GM12865 (cell line): Measurements from ENCODE around the gene SPDYE16.
A peak's percentile ranks its signal among the peaks of the same experiment; 100 is the strongest.
"Not testable (repeated sequence)": the region's sequence is repeated elsewhere in the genome, so short reads cannot be mapped to it uniquely, and the experiment has no call there.

Experiments
- DNase-seq: peaks from one replicate; pipeline ENCODE4 v3.0.0; 2010; ENCODE audit warnings: low read depth
- H3K4me3 ChIP-seq: 2 replicates; pipeline ENCODE4 v1.5.1; 2011; ENCODE audit warnings: mild to moderate bottlenecking, low read depth, low read length, control low read depth
- CTCF ChIP-seq: IDR thresholded peaks from 2 replicates; pipeline ENCODE4 v1.5.1; 2011; ENCODE audit warnings: low read length, control low read depth, low read depth, inconsistent platforms; ENCODE audit not compliant: insufficient read depth; ENCODE audit errors: missing control alignments

Gene SPDYE16, protein sequence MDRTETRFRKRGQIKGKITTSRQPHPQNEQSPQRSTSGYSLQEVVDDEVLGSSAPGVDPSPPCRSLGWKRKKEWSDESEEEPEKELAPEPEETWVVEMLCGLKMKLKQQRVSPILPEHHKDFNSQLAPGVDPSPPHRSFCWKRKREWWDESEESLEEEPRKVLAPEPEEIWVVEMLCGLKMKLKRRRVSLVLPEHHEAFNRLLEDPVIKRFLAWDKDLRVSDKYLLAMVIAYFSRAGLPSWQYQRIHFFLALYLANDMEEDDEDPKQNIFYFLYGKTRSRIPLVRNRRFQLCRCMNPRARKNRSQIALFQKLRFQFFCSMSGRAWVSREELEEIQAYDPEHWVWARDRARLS

DNA sequence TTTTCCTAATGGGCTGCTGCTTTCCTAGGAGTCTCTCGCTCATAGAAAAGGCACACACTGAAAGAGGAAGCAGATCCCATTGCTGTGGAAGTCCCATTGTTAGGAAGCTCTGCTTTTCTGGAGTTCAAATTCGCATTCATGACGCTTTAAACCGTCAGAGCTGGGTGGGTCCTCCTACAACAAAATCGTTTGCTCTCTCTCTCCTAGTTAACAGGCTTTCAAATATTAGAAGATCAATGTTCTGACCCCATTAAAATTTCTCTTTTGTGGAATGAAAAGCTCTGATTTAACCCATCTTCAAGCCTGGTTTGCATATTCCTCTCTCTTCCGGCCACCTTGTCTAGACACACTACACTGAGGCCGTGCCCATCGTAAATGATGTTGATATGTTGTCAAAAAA, at the start of gene SPDYE16:
TSS of gene SPDYE16 (minus strand) at position 101 of the 400 bp plus-strand sequence. CDS start 1,838 bp downstream, outside the sequence.
- H3K4me3 ChIP-seq, DNase-seq: not testable (repeated sequence)

DNA sequence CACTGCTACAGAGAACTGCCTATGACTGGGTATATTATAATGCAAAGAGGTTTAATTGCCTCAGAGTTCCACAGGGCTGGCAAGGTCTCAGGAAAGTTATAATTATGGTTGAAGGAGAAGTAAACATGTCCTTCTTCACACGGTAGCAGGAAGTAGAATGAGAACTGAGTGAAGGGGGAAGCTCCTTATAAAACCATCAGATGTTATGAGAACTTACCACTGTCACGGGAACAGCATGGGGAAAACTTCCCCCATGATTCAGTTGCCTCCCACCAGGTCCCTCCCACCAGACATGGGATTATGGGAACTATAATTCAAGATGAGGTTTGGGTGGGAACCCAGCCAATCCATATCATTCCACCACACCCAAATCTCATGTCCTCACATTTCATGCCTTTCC, 49.6 kb upstream of the SPDYE16 start:
- not testable (repeated sequence) for DNase-seq, H3K4me3 ChIP-seq

- peak; percentile 66 for DNase-seq
- H3K4me3 ChIP-seq = not testable (repeated sequence)
- peak; percentile 9 for TF ChIP-seq CTCF
Observed at GRCh38 chr7:76591602-76592304, 48.7 kb upstream of the SPDYE16 start.

- H3K4me3 ChIP-seq, DNase-seq: not testable (repeated sequence)
Observed at GRCh38 chr7:76591033-76591432, 47.9 kb upstream of the SPDYE16 start.

DNA sequence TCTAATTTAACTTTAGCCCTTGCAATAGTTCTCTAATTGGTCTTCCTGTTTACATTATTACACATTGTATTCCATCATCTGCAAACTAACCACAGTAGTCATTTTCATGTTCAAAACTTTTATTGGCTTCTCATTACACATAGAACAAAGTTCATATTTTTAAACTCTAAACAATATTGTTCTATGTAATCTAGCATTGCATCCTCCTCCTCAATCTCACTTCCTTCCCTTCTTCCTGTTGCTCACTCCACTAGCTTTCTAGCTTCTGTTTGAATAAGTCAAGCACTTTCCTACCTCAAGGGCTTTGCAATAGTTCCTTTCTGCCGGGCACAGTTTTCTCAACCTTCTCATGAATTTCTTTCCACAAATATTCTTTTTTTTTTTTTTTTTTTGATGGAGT, 45.5 kb upstream of the SPDYE16 start:
- not testable (repeated sequence) for DNase-seq, H3K4me3 ChIP-seq

GRCh38 chr7:76586585-76587315, 43.7 kb upstream of the SPDYE16 start:
- DNase-seq = peak; percentile 8
- not testable (repeated sequence) for H3K4me3 ChIP-seq

GRCh38 chr7:76583636-76584281, 40.7 kb upstream of the SPDYE16 start:
- not testable (repeated sequence) for H3K4me3 ChIP-seq, DNase-seq

DNA sequence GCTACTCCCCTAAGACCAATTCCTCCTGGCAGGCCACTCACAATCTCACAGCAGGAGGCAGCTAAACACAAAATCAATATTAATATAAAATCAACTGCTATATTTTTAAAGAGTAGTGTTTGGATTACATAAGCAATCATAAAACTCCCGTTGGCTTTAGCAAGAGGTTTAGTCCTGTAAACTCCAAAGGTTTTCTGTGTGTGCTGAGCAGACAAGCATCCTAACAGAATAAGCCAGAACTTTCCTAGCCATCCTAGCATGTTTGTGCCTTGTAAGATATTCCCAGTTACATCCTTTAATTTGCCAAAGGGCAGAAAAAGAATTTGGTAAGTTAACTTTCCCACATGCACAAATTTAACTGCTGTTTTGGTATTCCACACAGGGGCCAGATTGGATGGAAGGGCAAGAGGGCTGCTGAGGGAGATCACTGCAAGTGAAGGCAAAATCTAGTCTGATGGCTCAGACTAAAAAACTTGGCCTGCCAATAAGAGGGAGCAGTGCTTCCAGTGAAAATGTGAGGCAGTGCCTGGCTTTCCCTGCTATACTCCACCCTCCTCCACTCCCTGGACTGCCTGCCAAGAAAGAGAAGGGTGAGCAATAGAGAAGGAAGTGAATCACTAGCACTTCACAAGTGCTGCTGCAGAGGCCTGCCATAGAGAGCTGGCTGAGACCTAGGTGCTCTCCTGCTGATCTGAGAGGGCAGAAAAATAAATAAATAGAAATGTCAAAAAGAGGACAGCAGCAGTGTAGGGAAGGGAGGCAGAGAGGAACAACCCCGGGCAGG, 39.9 kb upstream of the SPDYE16 start:
- not testable (repeated sequence) for DNase-seq, H3K4me3 ChIP-seq

DNA sequence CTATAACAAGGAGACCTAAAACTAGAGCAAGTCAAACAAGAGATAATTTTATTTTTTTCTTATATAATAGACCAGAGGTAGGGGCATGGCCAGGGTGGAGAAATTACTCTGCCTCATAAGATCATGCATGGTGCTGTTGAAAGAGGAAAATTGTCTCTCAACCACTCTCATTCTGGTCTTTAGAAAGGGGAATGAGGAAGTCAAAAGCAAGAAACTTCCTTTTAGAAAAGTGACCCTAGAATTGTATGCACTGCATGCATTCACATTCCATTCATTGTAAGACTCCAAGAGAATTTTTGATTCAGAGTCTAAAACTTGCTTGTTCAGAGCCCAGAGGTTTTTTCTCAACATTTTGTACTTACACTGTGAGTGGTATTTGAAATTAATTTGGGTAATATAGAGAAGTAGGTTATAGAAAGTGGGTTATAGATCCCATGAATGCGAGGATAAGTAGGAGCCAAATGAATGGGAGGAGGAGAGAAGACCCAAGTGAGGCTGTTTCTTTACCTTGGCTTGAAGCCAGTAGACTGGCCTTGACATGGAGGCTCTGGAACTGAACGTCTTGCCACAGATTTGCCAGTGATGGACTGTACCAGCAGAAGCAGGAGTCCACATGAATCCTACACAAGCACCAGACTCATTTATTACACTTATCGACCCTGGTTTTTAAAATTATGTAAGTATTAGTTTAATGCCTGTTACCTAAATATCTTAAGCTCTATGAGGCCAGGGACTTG, 33.0 kb upstream of the SPDYE16 start:
- not testable (repeated sequence) for DNase-seq, H3K4me3 ChIP-seq

DNA sequence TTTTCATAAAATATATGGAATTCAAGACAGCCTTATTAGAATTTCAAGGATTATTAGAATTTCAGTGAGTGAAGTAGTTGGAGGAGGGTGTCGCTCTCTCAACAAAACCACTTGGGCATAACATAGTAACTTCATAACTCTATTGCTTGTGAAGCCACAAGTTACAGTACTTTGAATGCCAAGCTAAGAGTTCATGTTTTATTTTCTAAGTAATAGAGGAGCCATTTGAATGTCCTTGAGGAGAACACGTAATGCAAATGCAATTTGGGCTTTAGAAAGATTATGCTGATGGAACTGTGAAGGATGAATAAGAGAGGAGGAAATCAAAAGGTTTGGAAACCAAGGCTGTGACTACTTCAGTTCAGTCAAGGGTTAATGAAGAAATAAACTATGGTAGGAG, 32.3 kb upstream of the SPDYE16 start:
- DNase-seq = not testable (repeated sequence)

GRCh38 chr7:76572296-76572695, 29.2 kb upstream of the SPDYE16 start:
- H3K4me3 ChIP-seq, DNase-seq: not testable (repeated sequence)

More for the DNA sequence above, 32.3 kb upstream of the SPDYE16 start:
- not testable (repeated sequence) for H3K4me3 ChIP-seq

GRCh38 chr7:76570324-76570775, 27.3 kb upstream of the SPDYE16 start:
- not testable (repeated sequence) for H3K4me3 ChIP-seq, DNase-seq

- H3K4me3 ChIP-seq, DNase-seq: not testable (repeated sequence)
Observed at GRCh38 chr7:76568742-76569141, 25.6 kb upstream of the SPDYE16 start.

DNA sequence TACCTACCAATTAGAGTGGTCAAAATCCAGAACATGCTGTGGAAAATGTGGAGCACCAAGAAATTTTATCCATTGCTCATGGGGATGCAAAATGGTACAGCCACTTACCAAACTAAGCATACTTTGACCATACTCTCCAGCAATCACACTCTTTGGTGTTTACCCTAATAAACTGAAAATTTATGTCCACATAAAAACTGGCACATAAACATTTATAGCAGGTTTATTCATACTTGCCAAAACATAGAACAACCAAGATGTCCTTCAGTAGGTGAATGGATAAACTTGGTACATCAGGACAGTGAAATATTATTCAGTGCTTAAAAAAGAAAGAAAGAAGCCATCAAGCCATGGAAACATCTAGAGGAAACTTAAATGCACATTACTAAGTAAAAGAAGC, 24.7 kb upstream of the SPDYE16 start:
- not testable (repeated sequence) for DNase-seq, H3K4me3 ChIP-seq

- not testable (repeated sequence) for H3K4me3 ChIP-seq, DNase-seq
Observed at GRCh38 chr7:76567311-76567710, 24.2 kb upstream of the SPDYE16 start.

DNA sequence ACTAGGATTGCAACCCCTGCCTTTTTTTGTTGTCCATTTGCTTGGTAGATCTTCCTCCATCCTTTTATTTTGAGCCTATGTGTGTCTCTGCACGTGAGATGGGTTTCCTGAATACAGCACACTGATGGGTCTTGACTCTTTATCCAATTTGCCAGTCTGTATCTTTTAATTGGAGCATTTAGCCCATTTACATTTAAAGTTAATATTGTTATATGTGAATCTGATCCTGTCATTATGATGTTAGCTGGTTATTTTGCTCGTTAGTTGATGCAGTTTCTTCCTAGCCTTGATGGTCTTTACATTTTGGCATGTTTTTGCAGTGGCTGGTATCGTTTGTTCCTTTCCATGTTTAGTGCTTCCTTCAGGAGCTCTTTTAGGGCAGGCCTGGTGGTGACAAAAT, 21.9 kb upstream of the SPDYE16 start:
- not testable (repeated sequence) for H3K4me3 ChIP-seq, DNase-seq
